GM12875 (cell line): ENCODE measurements around the gene ODF4.
"Not testable (repeated sequence)": the region's sequence is repeated elsewhere in the genome, so short reads cannot be mapped to it uniquely, and the experiment has no call there.

Source experiments
- H3K4me3 ChIP-seq: one replicate; pipeline ENCODE4 v1.5.1; 2011; ENCODE audit warnings: low read depth, low read length, control low read depth
- CTCF ChIP-seq: IDR thresholded peaks from 2 replicates; pipeline ENCODE4 v1.5.1; 2011; ENCODE audit warnings: low read depth, mild to moderate bottlenecking, control low read depth, inconsistent platforms, low read length, moderate library complexity, borderline replicate concordance; ENCODE audit not compliant: insufficient read depth

ODF4 gene

GRCh38 chr17:8386841-8387240 lies 47.2 kb downstream of the ODF4 start:
- TF ChIP-seq CTCF = no peak
- H3K4me3 ChIP-seq = no peak overlapping the region

GRCh38 chr17:8387914-8388651 lies 48.4 kb downstream of the ODF4 start:
- no peak for TF ChIP-seq CTCF
- no peak overlapping the region for H3K4me3 ChIP-seq

GRCh38 chr17:8391711-8392110 lies 52.1 kb downstream of the ODF4 start:
- H3K4me3 ChIP-seq = no peak overlapping the region
- TF ChIP-seq CTCF = no peak

GRCh38 chr17:8392274-8392673 lies 52.6 kb downstream of the ODF4 start:
- no peak for TF ChIP-seq CTCF
- no peak overlapping the region for H3K4me3 ChIP-seq

GRCh38 chr17:8392674-8393469 lies 53.2 kb downstream of the ODF4 start:
- TF ChIP-seq CTCF = no peak
- H3K4me3 ChIP-seq = no peak overlapping the region

GRCh38 chr17:8393470-8394231 lies 54.0 kb downstream of the ODF4 start:
- no peak for TF ChIP-seq CTCF
- no peak overlapping the region for H3K4me3 ChIP-seq

- H3K4me3 ChIP-seq = not testable (repeated sequence)
Observed at GRCh38 chr17:8394497-8394896, 54.9 kb downstream of the ODF4 start.
